HG03103 (cell line): Measurements from ENCODE around the gene COBL.
"Not testable (repeated sequence)": the region's sequence is repeated elsewhere in the genome, so short reads cannot be mapped to it uniquely, and the experiment has no call there.

Experiments
- ATAC-seq: cut with Tn5 transposase; IDR thresholded peaks from one replicate; pipeline ENCODE4 v1.9.1; 2021; ENCODE audit warnings: low read depth; ENCODE audit not compliant: unreplicated experiment

The COBL gene

GRCh38 chr7:51019191-51019844, 297.3 kb downstream of the COBL start:
- no peak for ATAC-seq

DNA sequence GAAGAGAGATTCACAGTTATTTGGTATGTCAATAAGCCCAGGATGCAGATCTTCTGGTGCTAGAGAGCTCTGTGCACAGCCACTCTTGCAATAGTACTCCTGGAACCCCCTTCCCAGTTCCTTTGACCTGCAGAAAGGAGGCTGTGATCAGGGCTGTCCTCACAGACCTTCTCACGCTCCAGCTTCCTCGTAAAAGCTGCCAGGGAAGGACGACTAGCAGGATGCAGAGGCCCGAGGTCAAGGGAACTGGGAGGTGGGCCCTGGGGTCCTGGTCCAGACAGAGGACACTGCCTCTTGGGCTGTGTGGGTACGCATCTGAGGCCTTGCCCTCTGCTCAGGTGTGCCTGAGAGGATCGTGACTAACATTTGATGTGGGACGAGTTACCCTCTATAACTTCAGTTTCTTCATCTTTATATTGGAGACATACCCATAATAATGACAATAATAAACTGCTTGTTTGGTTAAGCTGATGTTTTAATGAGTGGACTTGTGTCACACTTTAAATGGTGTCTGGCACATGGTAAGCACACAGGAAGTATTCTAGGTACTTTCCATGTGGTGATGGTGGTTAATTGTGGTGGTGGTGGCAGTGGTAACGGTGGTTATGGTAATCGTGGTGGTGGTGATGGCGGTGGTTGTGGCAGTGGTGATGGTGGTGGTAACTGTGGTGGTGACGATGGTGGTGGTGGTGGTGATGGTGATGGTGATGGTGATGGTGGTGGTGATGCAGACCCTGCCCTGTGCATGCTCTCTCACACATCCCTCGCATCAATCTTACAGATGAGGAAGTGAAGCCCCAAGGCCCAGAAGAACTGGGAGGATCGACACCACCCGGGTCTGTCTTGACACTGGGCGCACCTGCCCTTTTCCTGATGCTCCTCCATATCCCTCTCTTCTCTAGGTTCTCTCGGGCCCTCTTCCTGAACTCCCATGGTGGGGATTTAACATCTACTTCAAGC, 298.8 kb downstream of the COBL start:
- ATAC-seq, result no peak

GRCh38 chr7:51016546-51016945, 300.1 kb downstream of the COBL start:
- no peak for ATAC-seq

DNA sequence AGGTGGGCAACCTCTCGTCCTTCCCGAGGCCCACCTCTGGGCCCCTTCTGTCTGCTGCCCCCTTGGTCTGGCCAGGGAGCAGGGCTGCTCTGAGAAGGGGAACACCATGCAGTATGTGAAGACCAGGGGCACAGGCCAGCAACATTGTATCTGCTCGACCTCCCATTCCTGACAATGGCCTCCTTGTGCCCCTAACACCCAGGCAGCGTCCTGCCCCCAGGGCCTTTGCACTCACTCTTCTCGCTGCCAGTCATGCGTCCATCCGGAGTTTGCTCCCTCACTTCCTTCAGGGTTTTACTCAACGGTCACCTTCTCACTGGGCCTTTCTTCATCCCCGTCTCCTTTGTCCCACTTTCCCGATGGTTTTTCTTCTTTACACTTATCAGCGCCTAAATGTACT, 301.0 kb downstream of the COBL start:
- ATAC-seq, result no peak

DNA sequence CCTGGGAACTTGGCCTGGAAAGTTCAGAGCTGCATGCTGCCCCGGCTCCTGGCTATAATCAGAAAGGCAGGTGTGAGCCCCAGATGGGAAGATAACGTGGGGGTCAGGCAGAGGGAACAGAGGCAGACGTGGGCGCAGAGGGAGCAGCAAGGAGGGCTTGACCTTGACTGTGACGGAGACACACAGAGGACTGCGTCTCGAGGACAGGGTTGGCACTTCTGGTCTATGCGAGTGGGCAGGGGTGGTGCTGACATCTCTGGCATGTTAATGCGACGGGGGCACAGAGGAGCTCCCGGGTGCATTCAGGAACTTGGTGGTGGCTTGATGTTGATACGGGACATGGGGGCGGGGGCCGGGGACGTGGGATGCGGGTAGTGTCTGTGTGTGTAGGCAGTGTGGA, 301.8 kb downstream of the COBL start:
- no peak for ATAC-seq

GRCh38 chr7:51013861-51014511, 302.6 kb downstream of the COBL start:
- no peak for ATAC-seq

- no peak for ATAC-seq
Observed at GRCh38 chr7:51013218-51013786, 303.3 kb downstream of the COBL start.

DNA sequence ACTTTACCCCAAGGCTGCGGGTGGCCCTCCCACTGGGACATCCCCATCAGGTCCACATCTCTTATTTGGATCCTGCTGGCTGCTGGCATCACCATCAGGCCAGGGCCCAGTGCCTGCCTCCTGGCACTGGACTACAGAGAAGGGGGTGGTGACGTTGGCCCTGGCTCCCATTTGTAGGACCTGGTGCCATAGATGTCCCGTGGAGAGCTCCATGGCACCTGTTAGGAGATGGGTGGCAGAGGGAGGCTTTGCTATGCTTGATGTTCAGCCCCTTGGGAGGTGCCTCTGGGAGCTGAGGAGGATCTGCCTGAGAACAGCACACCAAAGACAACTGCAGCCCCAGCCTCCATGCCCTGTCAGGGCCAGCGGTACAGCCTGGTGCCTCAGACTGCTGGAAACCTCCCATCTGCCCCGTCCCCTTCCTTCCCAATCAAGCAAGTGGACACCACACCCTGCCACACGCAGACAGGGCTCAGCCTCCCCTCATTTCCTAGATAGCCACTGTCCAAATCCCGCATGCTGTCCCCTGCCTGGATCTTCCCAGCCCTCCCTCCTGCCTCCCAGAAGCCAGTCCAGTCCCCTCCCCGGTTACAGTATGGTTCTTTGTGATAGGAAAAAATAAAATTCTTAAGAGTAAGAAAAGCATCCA, 303.9 kb downstream of the COBL start:
- ATAC-seq, result no peak

- ATAC-seq, result no peak
Observed at GRCh38 chr7:51011710-51012350, 304.8 kb downstream of the COBL start.

- ATAC-seq, result no peak
Observed at GRCh38 chr7:51010534-51010933, 306.1 kb downstream of the COBL start.

GRCh38 chr7:51009716-51010496, 306.7 kb downstream of the COBL start:
- ATAC-seq, result no peak

GRCh38 chr7:51007551-51008505, 308.8 kb downstream of the COBL start:
- no peak for ATAC-seq

GRCh38 chr7:51006483-51007235, 309.9 kb downstream of the COBL start:
- ATAC-seq, result no peak

- ATAC-seq, result no peak
Observed at GRCh38 chr7:51005074-51005473, 311.5 kb downstream of the COBL start.

- no peak for ATAC-seq
Observed at GRCh38 chr7:51000956-51001355, 315.7 kb downstream of the COBL start.

DNA sequence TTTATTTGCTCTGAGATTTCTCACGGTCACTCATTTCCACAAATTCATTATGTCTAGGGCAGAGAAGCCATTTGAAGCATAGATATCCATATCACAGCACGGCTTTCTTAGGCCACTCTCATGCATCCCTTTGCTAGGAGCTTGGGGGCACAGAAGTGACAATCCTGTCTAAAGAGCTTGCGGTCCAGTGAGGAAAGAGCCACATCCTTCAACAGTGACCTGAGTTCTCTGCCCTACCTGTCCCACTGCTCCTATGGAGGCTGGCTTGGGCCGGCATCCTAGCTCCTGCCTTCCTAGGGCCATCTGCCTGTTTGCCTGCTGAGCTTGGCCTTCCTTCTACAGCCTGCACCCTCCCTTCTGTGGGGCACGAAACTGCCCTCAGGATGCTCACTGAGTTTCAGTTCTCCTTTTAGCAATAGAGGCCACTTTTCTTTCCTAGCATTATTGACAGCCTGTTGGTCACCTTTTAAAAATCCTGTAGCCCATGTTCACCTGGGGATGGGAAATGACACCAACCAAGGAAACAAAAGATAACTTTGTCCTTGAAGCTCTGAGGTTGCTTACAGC, 321.8 kb downstream of the COBL start:
- no peak for ATAC-seq

GRCh38 chr7:50990214-50990613, 326.4 kb downstream of the COBL start:
- ATAC-seq, result not testable (repeated sequence)
